Trophoblast cell (in vitro differentiated cells and primary cell): ENCODE measurements around the gene FKBP15.

Experiments
- DNase-seq, 2 donors: peaks; one replicate each; pipeline ENCODE4 v3.0.0-alpha.2; 2016
- H2AFZ ChIP-seq: 2 replicates; pipeline ENCODE4 v1.6.1; 2013; ENCODE audit warnings: low read length, moderate library complexity, mild to moderate bottlenecking; ENCODE audit not compliant: insufficient read depth, poor library complexity
- H2AK5ac ChIP-seq: 2 replicates; pipeline ENCODE4 v1.6.1; 2013; ENCODE audit warnings: mild to moderate bottlenecking, low read length
- H2BK120ac ChIP-seq: 2 replicates; pipeline ENCODE4 v1.6.1; 2013; ENCODE audit warnings: low read length, mild to moderate bottlenecking, moderate library complexity; ENCODE audit not compliant: insufficient read depth, poor library complexity
- H2BK12ac ChIP-seq: 2 replicates; pipeline ENCODE4 v1.6.1; 2013; ENCODE audit warnings: mild to moderate bottlenecking, low read length, moderate library complexity
- H2BK5ac ChIP-seq: 2 replicates; pipeline ENCODE4 v1.6.1; 2013; ENCODE audit warnings: low read length, low read depth, moderate library complexity, mild to moderate bottlenecking; ENCODE audit not compliant: poor library complexity
- H3K14ac ChIP-seq: 2 replicates; pipeline ENCODE4 v1.6.1; 2013; ENCODE audit warnings: mild to moderate bottlenecking, low read length
- H3K18ac ChIP-seq: 2 replicates; pipeline ENCODE4 v1.6.1; 2013; ENCODE audit warnings: mild to moderate bottlenecking, low read length
- H3K23ac ChIP-seq: 2 replicates; pipeline ENCODE4 v1.6.1; 2013; ENCODE audit warnings: low read length
- H3K27ac ChIP-seq: 2 replicates; pipeline ENCODE4 v1.5.1; 2013; ENCODE audit warnings: low read depth, mild to moderate bottlenecking, inconsistent platforms, low read length, moderate library complexity
- H3K27me3 ChIP-seq: 2 replicates; pipeline ENCODE4 v1.6.1; 2013; ENCODE audit warnings: inconsistent platforms, mild to moderate bottlenecking, low read length, moderate library complexity; ENCODE audit not compliant: insufficient read depth
- H3K36me3 ChIP-seq, 2 experiments: 1 replicate in 1 of 2; 2 replicates in 1 of 2; pipeline ENCODE4 v1.6.1; 2013; ENCODE audit warnings: low read length in 2 of 2, mild to moderate bottlenecking in 2 of 2, moderate library complexity in 1 of 2; ENCODE audit not compliant: insufficient read depth in 2 of 2, control insufficient read depth in 1 of 2
- H3K4ac ChIP-seq: 2 replicates; pipeline ENCODE4 v1.6.1; 2013; ENCODE audit warnings: low read depth, mild to moderate bottlenecking, low read length, moderate library complexity
- H3K4me1 ChIP-seq, 2 experiments: 1 replicate in 1 of 2; 2 replicates in 1 of 2; pipeline ENCODE4 v1.6.1; 2013; ENCODE audit warnings: low read length in 2 of 2, mild to moderate bottlenecking in 2 of 2, moderate library complexity in 1 of 2; ENCODE audit not compliant: insufficient read depth in 2 of 2, control insufficient read depth in 1 of 2
- H3K4me2 ChIP-seq: 2 replicates; pipeline ENCODE4 v1.6.1; 2013; ENCODE audit warnings: inconsistent platforms, mild to moderate bottlenecking, low read length, moderate library complexity
- H3K4me3 ChIP-seq: 2 replicates; pipeline ENCODE4 v1.5.1; 2013; ENCODE audit warnings: mild to moderate bottlenecking, low read depth, low read length, inconsistent platforms
- H3K79me1 ChIP-seq: one replicate; pipeline ENCODE4 v1.6.1; 2013; ENCODE audit warnings: low read length
- H3K79me2 ChIP-seq: 2 replicates; pipeline ENCODE4 v1.6.1; 2013; ENCODE audit warnings: low read length, mild to moderate bottlenecking; ENCODE audit not compliant: control insufficient read depth, insufficient read depth, poor library complexity
- H3K9ac ChIP-seq: 2 replicates; pipeline ENCODE4 v1.6.1; 2013; ENCODE audit warnings: mild to moderate bottlenecking, low read length
- H3K9me3 ChIP-seq: 2 replicates; pipeline ENCODE4 v1.6.1; 2013; ENCODE audit warnings: low read depth, mild to moderate bottlenecking, control low read depth, inconsistent platforms, low read length; ENCODE audit not compliant: insufficient read depth
- H4K12ac ChIP-seq: 2 replicates; pipeline ENCODE4 v1.6.1; 2013; ENCODE audit warnings: low read depth, mild to moderate bottlenecking, low read length, moderate library complexity
- H4K8ac ChIP-seq: 2 replicates; pipeline ENCODE4 v1.6.1; 2013; ENCODE audit warnings: low read depth, mild to moderate bottlenecking, low read length, moderate library complexity
- H4K91ac ChIP-seq: one replicate; pipeline ENCODE4 v1.6.1; 2013; ENCODE audit warnings: low read depth, mild to moderate bottlenecking, low read length, moderate library complexity
- WGBS: extraction: QIAGEN DNeasy Blood & Tissue Kit; methylation state at CpG from one replicate; pipeline ENCODE4 v1.1.7; 2013; ENCODE audit warnings: missing lambda C conversion rate; ENCODE audit not compliant: insufficient read length, insufficient coverage; ENCODE audit errors: extremely low coverage; 5-methylcytosine and 5-hydroxymethylcytosine counted together

The FKBP15 gene

GRCh38 chr9:113160571-113160970 lies 60.5 kb downstream of the FKBP15 start:
- H3K4ac ChIP-seq = no peak overlapping the region
- no peak overlapping the region for H3K9ac ChIP-seq
- no peak overlapping the region for H4K12ac ChIP-seq
- no peak overlapping the region for H2BK5ac ChIP-seq
- no peak overlapping the region for H3K18ac ChIP-seq
- no peak overlapping the region for H3K4me2 ChIP-seq
- H3K79me2 ChIP-seq = no peaks in the 10 kb centered on the region
- no peak overlapping the region for H3K14ac ChIP-seq
- no peaks in the 10 kb centered on the region for H3K79me1 ChIP-seq
- H3K36me3 ChIP-seq = peaks cover 20 to 36% of the 10 kb centered on the region in 2 experiments
- WGBS = no CpG with 5 or more reads among the region's 3 CpGs
- H3K4me1 ChIP-seq = peaks cover 0 to 5% of the 10 kb centered on the region in 2 experiments
- H3K4me3 ChIP-seq = no peak overlapping the region
- no peak for DNase-seq
- no peak overlapping the region for H2BK120ac ChIP-seq
- H4K8ac ChIP-seq = no peak overlapping the region
- H3K27me3 ChIP-seq = no peaks in the 10 kb centered on the region
- no peak overlapping the region for H2BK12ac ChIP-seq
- H3K23ac ChIP-seq = no peak overlapping the region
- no peak overlapping the region for H3K27ac ChIP-seq
- peaks cover 2% of the 10 kb centered on the region for H3K9me3 ChIP-seq
- no peak overlapping the region for H2AK5ac ChIP-seq
- no peak overlapping the region for H4K91ac ChIP-seq
- H2AFZ ChIP-seq = no peak overlapping the region

- Histone ChIP-seq H3K79me2 (no peaks in the 10 kb centered on the region), H3K4me3 (no peak overlapping the region)
- no CpG with 5 or more reads among the region's 5 CpGs for whole genome bisulfite sequencing
Observed at GRCh38 chr9:113158446-113158845, 62.6 kb downstream of the FKBP15 start.

GRCh38 chr9:113156880-113157279 lies 64.2 kb downstream of the FKBP15 start:
- H3K79me2 ChIP-seq = no peaks in the 10 kb centered on the region
- no peaks in the 10 kb centered on the region for H3K9me3 ChIP-seq
- H2AK5ac ChIP-seq = no peak overlapping the region
- no peak overlapping the region for H3K18ac ChIP-seq
- no peak overlapping the region for H2BK5ac ChIP-seq
- H3K4me3 ChIP-seq = no peak overlapping the region
- peaks cover 5 to 10% of the 10 kb centered on the region in 2 experiments for H3K4me1 ChIP-seq
- H3K27ac ChIP-seq = no peak overlapping the region
- no peak overlapping the region for H3K14ac ChIP-seq
- no peak overlapping the region for H4K91ac ChIP-seq
- H3K4ac ChIP-seq = no peak overlapping the region
- peaks cover 6 to 12% of the 10 kb centered on the region in 2 experiments for H3K36me3 ChIP-seq
- no peak overlapping the region for H2AFZ ChIP-seq
- no peaks in the 10 kb centered on the region for H3K27me3 ChIP-seq
- no peak overlapping the region for H3K9ac ChIP-seq
- no peaks in the 10 kb centered on the region for H3K79me1 ChIP-seq
- no CpG with 5 or more reads among the region's 1 CpG for WGBS
- no peak overlapping the region for H2BK120ac ChIP-seq
- H4K8ac ChIP-seq = no peak overlapping the region
- no peak overlapping the region for H4K12ac ChIP-seq
- H2BK12ac ChIP-seq = no peak overlapping the region
- H3K4me2 ChIP-seq = no peak overlapping the region
- H3K23ac ChIP-seq = no peak overlapping the region
- DNase-seq = no peak

More at GRCh38 chr9:113158446-113158845, 62.6 kb downstream of the FKBP15 start:
- Histone ChIP-seq H3K79me1 (no peaks in the 10 kb centered on the region), H4K12ac (no peak overlapping the region), H3K14ac (no peak overlapping the region), H2AK5ac (no peak overlapping the region), H3K9ac (no peak overlapping the region), H3K18ac (no peak overlapping the region), H4K91ac (no peak overlapping the region), H2BK5ac (no peak overlapping the region), H2BK120ac (no peak overlapping the region), H3K27me3 (no peaks in the 10 kb centered on the region), H2AFZ (no peak overlapping the region), H3K23ac (no peak overlapping the region), H3K4ac (no peak overlapping the region), H4K8ac (no peak overlapping the region), H3K27ac (no peak overlapping the region), H2BK12ac (no peak overlapping the region), H3K9me3 (peaks cover 2% of the 10 kb centered on the region), H3K4me2 (no peak overlapping the region), H3K4me1 (peaks cover 0 to 5% of the 10 kb centered on the region in 2 experiments), H3K36me3 (peaks cover 14 to 21% of the 10 kb centered on the region in 2 experiments)
- no peak for DNase-seq

- Histone ChIP-seq H3K4ac (no peak overlapping the region), H4K12ac (no peak overlapping the region), H2BK120ac (no peak overlapping the region), H3K36me3 (peaks cover 0 to 4% of the 10 kb centered on the region in 2 experiments), H2BK5ac (no peak overlapping the region), H4K91ac (no peak overlapping the region), H3K9me3 (no peaks in the 10 kb centered on the region), H3K27me3 (no peaks in the 10 kb centered on the region), H3K14ac (no peak overlapping the region), H3K18ac (no peak overlapping the region), H2AFZ (no peak overlapping the region), H2AK5ac (no peak overlapping the region), H3K9ac (no peak overlapping the region), H3K4me2 (no peak overlapping the region), H2BK12ac (no peak overlapping the region), H3K4me3 (no peak overlapping the region), H3K79me2 (peaks cover 3% of the 10 kb centered on the region), H3K79me1 (peaks cover 1% of the 10 kb centered on the region), H3K23ac (no peak overlapping the region), H3K27ac (no peak overlapping the region), H4K8ac (no peak overlapping the region), H3K4me1 (peaks cover 5 to 9% of the 10 kb centered on the region in 2 experiments)
- DNase-seq = no peak
- WGBS = no CpG with 5 or more reads among the region's 7 CpGs
Observed at GRCh38 chr9:113155911-113156588, 65.0 kb downstream of the FKBP15 start.
